HUES48 (cell line): ENCODE measurements around the gene URI1.

ENCODE experiments used
- H3K27ac ChIP-seq: one replicate; pipeline ENCODE4 v1.7.0; 2013; ENCODE audit warnings: low read depth, low read length, inconsistent platforms
- H3K27me3 ChIP-seq: 2 replicates; pipeline ENCODE4 v1.6.1; 2013; ENCODE audit warnings: mild to moderate bottlenecking, low read length; ENCODE audit not compliant: control insufficient read depth, insufficient read depth
- H3K36me3 ChIP-seq: 2 replicates; pipeline ENCODE4 v1.6.1; 2013; ENCODE audit warnings: low read length; ENCODE audit not compliant: control insufficient read depth, insufficient read depth
- H3K4me1 ChIP-seq: 2 replicates; pipeline ENCODE4 v1.6.1; 2013; ENCODE audit warnings: mild to moderate bottlenecking, low read length; ENCODE audit not compliant: control insufficient read depth, insufficient read depth
- H3K4me3 ChIP-seq: 2 replicates; pipeline ENCODE4 v1.5.1; 2013; ENCODE audit warnings: mild to moderate bottlenecking, low read depth, low read length
- H3K9ac ChIP-seq: 2 replicates; pipeline ENCODE4 v1.6.1; 2013; ENCODE audit warnings: mild to moderate bottlenecking, low read depth, low read length, moderate library complexity
- H3K9me3 ChIP-seq: 2 replicates; pipeline ENCODE4 v1.6.1; 2013; ENCODE audit warnings: low read length; ENCODE audit not compliant: control insufficient read depth, insufficient read depth

Gene URI1

DNA sequence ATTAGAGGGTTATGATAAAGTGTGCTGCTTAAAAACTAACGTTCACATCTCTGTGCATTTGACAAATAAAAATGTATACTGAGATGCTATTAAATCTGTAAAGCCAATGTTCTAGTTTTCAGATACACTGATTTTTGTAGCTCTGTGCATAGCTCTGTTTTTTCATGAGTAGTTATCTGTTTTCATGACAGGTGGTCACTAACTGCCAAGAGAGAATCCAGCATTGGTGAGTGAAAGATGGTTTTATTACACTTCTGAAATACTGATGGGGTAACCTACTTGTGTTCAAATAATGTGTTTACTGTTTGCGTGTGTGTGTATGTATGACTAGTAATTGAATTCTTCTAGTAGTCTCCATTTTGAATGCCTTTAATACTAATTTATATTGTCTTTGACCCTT is 29.0 kb downstream of the URI1 start:
- no peaks in the 10 kb centered on the region for H3K27me3 ChIP-seq
- no peak overlapping the region for H3K4me3 ChIP-seq
- H3K36me3 ChIP-seq, result no peaks in the 10 kb centered on the region
- H3K4me1 ChIP-seq, result peaks cover 6% of the 10 kb centered on the region; the same call in 1 of the 2 replicates
- H3K27ac ChIP-seq, result no peak overlapping the region
- H3K9ac ChIP-seq, result no peak overlapping the region
- no peaks in the 10 kb centered on the region for H3K9me3 ChIP-seq

DNA sequence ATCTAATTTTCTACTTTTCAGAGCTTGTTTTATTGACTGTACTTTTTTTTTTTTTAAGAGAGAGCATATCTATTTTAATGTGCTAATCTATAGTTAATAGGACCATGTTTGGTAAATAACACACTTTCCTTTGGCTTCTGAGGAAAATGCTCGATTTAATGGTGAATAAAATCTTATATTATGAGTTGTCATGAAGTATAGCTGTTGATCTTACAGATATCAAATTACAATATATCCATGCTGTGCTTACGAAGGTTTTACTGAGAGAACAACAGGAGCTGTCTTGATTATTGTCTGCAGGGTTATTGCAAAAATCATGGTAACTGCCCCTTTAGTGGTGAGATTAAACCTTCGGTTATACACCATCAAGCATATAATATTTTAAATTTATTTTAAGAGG is 29.6 kb downstream of the URI1 start:
- Histone ChIP-seq H3K9ac (no peak overlapping the region), H3K36me3 (no peaks in the 10 kb centered on the region), H3K27me3 (no peaks in the 10 kb centered on the region), H3K4me3 (no peak overlapping the region), H3K27ac (no peak overlapping the region), H3K9me3 (no peaks in the 10 kb centered on the region), H3K4me1 (peaks cover 6% of the 10 kb centered on the region; the same call in 1 of the 2 replicates)

DNA sequence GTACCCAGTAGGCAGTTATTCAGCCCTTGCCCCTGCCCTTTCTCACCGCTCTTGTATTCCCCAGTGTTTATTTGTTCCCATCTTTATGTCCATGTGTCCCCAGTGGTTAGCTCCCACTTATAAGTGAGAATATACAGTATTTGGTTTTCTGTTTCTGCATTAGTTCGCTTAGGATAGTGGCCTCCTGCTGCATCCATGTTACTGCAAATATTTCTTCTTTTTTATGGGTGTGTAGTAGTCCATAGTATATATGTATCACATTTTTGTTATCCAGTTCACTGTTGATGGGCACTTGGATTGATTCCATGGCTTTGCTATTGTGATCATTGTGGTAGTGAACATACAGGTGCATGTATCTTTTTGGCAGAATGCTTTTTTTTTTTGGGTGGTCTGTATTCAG is 32.7 kb downstream of the URI1 start:
- H3K4me3 ChIP-seq, result no peak overlapping the region
- no peaks in the 10 kb centered on the region for H3K36me3 ChIP-seq
- no peak overlapping the region for H3K9ac ChIP-seq
- no peaks in the 10 kb centered on the region for H3K9me3 ChIP-seq
- no peaks in the 10 kb centered on the region for H3K4me1 ChIP-seq
- H3K27ac ChIP-seq, result no peak overlapping the region
- H3K27me3 ChIP-seq, result no peaks in the 10 kb centered on the region

DNA sequence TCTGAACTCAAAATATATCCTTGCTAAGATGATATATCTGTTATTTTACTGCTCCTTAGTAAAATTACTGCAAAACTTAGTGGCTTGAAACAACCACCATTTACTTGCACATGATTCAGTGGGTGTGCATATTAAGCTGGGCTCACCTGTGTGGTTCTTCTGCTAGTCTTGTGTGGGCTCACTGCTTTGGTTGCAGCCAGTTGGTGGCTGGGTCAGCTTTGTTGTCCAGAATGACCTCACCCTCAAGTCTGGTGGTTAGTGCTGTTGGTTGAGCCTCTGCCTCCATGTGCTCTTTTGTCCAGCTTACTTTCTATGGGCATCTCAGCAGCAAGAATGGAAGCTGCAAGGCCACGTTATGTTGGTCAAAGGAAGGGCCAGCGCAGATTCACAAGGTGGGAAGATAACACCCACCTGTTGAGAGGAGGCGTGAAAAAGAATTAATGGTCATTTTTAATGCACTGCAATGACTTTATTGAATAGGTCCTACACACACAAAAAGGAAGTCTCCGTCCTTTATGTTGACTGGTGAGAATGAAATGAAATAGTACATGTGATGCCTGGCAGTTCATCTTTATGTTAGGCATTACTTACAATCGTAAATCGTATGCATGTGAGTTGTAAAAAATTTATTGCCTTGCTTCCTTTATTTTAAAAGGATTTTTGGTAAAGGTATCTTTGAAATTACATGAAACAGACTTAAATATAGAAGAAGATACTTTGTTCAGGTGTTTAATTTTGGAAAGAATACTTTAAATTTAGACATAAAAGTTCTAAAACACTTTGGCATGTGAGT is 34.3 kb downstream of the URI1 start:
- no peaks in the 10 kb centered on the region for H3K27me3 ChIP-seq
- no peak overlapping the region for H3K27ac ChIP-seq
- no peaks in the 10 kb centered on the region for H3K9me3 ChIP-seq
- H3K36me3 ChIP-seq, result no peaks in the 10 kb centered on the region
- H3K4me1 ChIP-seq, result no peaks in the 10 kb centered on the region
- H3K9ac ChIP-seq, result no peak overlapping the region
- no peak overlapping the region for H3K4me3 ChIP-seq

DNA sequence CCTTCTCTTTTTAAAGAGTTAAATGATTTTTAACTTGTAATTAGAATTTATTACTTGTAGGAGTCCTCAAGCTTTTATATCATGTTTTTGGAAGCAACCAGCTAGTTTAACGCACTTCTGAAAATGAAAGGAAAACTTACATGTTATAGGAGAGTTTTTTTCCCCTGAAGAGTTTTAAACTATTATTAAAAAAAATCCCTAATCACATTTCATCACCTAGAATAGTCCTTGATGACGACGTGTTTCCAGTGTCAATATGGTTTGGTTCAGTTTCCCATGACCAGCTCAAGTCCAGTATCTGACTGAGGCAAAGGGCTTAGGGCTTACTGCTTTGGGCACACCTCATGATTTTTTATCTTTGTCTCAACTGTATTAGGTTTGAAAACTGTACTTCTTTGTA is 36.0 kb downstream of the URI1 start:
- no peak overlapping the region for H3K9ac ChIP-seq
- no peak overlapping the region for H3K27ac ChIP-seq
- H3K4me1 ChIP-seq, result no peaks in the 10 kb centered on the region
- no peaks in the 10 kb centered on the region for H3K9me3 ChIP-seq
- no peaks in the 10 kb centered on the region for H3K36me3 ChIP-seq
- H3K4me3 ChIP-seq, result no peak overlapping the region
- no peaks in the 10 kb centered on the region for H3K27me3 ChIP-seq

DNA sequence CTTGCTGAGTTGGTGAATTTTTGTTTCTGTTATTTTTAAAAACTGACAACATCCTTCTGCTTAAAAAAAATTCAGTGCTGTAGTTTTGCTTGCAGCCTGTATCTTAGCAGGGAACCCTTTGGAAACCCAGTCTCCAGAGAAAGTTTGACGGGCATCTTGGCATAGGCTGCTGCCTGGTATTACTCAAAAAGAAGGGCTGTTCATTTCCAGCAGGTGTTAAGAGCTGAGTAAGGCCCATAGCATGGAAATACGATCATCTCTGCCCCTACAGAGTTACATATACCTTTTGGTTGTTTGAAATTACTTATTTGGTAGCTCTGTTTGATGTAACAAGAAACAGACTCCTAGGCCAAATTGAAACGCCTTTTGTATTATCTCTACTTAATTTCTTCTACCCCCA is 41.5 kb downstream of the URI1 start:
- no peak overlapping the region for H3K27ac ChIP-seq
- no peak overlapping the region for H3K9ac ChIP-seq
- H3K4me3 ChIP-seq, result no peak overlapping the region
- H3K27me3 ChIP-seq, result no peaks in the 10 kb centered on the region
- H3K36me3 ChIP-seq, result peaks cover 2% of the 10 kb centered on the region; the same call in 1 of the 2 replicates
- H3K4me1 ChIP-seq, result peaks cover 18% of the 10 kb centered on the region
- H3K9me3 ChIP-seq, result no peaks in the 10 kb centered on the region

DNA sequence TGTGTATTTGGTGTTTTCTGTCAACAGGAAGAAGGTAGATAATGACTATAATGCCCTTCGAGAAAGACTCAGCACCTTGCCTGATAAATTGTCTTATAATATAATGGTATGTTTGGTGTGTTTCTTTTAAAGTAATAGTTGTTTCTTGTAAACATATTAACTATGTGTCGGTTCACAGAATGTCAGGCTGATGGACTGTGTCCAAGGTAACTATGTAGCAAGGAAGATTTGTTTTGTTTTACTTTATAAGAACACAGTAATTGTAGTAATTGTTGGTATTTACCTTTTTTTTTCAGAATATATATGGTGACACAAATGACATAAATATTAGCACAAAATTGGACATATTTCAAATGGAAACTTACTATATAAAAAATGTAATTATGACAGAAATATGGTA is 43.2 kb downstream of the URI1 start:
- Histone ChIP-seq H3K27ac (no peak overlapping the region), H3K4me3 (no peak overlapping the region), H3K36me3 (peaks cover 8% of the 10 kb centered on the region; the same call in 1 of the 2 replicates), H3K4me1 (peaks cover 18% of the 10 kb centered on the region), H3K9ac (no peak overlapping the region), H3K9me3 (no peaks in the 10 kb centered on the region), H3K27me3 (no peaks in the 10 kb centered on the region)

DNA sequence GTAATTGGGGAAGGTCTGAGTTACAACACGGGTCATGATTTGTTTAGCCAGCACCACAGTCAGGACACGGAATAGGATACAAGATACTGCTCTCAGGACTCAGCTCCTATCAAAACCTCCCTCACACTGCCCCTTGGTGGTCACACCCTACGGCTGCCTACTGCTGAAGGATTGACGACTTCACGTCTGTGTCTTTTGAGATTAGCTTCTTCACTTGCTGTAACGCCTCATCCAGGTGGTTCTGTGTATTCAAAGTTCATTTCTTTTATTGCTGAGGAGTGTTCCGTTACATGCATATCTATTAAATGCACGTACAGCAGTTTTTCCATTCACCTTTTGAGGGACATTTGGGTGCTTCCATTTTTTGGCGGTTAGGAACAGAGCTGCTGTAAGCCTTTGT is 46.3 kb downstream of the URI1 start:
- no peak overlapping the region for H3K4me3 ChIP-seq
- H3K27ac ChIP-seq, result no peak overlapping the region
- no peak overlapping the region for H3K9ac ChIP-seq
- no peaks in the 10 kb centered on the region for H3K27me3 ChIP-seq
- H3K36me3 ChIP-seq, result peaks cover 11% of the 10 kb centered on the region
- peaks cover 18% of the 10 kb centered on the region for H3K4me1 ChIP-seq
- no peaks in the 10 kb centered on the region for H3K9me3 ChIP-seq

DNA sequence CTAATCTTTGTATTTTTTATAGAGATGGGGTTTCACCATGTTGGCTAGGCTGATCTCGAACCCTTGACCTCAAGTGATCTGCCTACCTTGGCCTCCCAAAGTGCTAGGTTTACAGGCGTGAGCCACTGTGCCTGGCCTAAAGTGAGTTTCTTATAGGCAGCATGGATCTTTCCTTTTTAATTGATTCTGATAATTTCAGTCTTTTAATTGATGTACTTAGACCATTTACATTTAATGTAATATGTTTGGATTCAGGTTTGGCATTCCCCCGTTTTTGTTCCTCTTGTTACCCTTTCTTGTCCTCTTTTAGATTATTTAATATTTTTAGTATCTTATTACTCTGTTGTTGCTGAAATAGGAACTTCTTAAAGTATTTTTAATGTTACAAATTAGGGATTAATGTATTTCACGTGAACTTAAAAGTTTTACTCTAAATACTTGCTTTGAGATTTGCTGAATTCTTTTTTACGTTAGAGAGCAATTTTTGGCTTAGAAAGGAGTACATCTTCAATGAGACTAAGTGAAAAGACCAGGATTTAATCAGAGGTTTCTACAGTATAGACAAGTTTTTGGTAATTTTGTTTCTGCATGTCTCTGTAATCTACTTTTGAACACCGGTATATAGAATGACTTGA is 50.3 kb downstream of the URI1 start:
- H3K36me3 ChIP-seq, result peaks cover 11% of the 10 kb centered on the region
- no peaks in the 10 kb centered on the region for H3K9me3 ChIP-seq
- H3K9ac ChIP-seq, result no peak overlapping the region
- no peak overlapping the region for H3K27ac ChIP-seq
- H3K27me3 ChIP-seq, result no peaks in the 10 kb centered on the region
- no peaks in the 10 kb centered on the region for H3K4me1 ChIP-seq
- no peak overlapping the region for H3K4me3 ChIP-seq

DNA sequence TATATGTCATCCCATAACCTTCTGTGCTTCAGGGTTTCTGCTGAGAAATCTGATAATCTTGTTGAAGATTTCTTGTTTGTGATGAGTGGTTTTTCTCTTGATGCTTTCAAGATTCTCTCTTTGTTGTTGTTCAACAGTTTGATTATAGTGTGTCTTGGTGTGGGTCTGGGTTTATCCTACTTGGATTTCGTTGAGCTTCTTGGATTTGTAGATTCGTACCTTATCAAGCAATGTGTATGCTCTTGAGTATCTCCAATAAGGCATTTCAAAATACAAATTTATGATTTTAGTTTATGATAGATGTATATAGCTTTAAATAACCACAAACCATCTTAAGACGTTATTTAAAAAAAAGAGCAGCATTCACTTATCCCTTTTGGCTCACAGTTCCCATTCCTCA is 57.5 kb downstream of the URI1 start:
- Histone ChIP-seq H3K36me3 (no peaks in the 10 kb centered on the region), H3K4me1 (0 out of 2 replicates have a peak, but pooled peaks cover 2% of the 10 kb centered on the region), H3K4me3 (no peak overlapping the region), H3K27ac (no peak overlapping the region), H3K9me3 (no peaks in the 10 kb centered on the region), H3K27me3 (no peaks in the 10 kb centered on the region), H3K9ac (no peak overlapping the region)

DNA sequence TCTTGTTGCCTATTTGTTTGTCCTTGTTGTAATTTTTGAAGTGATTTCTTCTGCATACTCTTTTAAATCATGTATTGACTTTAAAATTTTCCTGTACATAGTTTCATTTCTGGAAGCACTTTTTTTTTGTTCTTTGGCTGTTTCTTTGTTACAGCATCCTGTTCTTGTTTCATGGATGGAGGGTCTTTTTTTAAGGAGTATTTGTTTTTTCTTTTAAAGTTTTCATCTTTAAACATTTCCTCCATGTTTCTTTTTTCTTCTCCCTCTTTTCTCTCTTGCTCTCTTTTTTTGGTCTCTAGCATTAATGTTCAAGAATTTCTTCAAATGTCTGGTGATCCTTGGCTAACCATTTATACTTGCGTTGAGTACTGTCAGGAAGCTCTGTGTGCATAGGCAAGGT is 58.8 kb downstream of the URI1 start:
- Histone ChIP-seq H3K36me3 (peaks cover 5% of the 10 kb centered on the region), H3K4me3 (no peak overlapping the region), H3K4me1 (0 out of 2 replicates have a peak, but pooled peaks cover 2% of the 10 kb centered on the region), H3K27me3 (no peaks in the 10 kb centered on the region), H3K27ac (no peak overlapping the region), H3K9me3 (no peaks in the 10 kb centered on the region), H3K9ac (no peak overlapping the region)
